ENCODE data around the gene OR8A1. TPM values are rescaled to one million over a fixed set of nuclear protein-coding genes. Genes with fewer than 3 reads are reported as not detected.

OR8A1 gene
- total and polyA plus RNA-seq, 2 experiments from 2014 or later, result not detected

- no peak overlapping the region for H3K4me3 ChIP-seq
- no peaks in the 10 kb centered on the region for H3K9me2 ChIP-seq (replicated peaks; ENCODE audit: insufficient read depth)
- H3K27me3 ChIP-seq, result no peaks in the 10 kb centered on the region
- H3K9me3 ChIP-seq (ENCODE audit: low read depth), result no peaks in the 10 kb centered on the region
- no peak for TF ChIP-seq CTCF (IDR thresholded peaks at IDR 0.05; ENCODE audit: poor library complexity)
- TF ChIP-seq EZH2phosphoT487 (IDR thresholded peaks at IDR 0.05; ENCODE audit: low read depth, severe bottlenecking, unreplicated experiment), result no peak
- H3K79me2 ChIP-seq, result no peaks in the 10 kb centered on the region
- H3K4me1 ChIP-seq (ENCODE audit: insufficient read depth), result no peaks in the 10 kb centered on the region
- H3K4me2 ChIP-seq, result no peak overlapping the region
- no peak overlapping the region for H2AFZ ChIP-seq
- H4K20me1 ChIP-seq (ENCODE audit: insufficient read depth, poor library complexity, severe bottlenecking), result no peaks in the 10 kb centered on the region
- no peaks in the 10 kb centered on the region for H3K36me3 ChIP-seq (replicated peaks; ENCODE audit: insufficient read depth, low read depth)
- DNase-seq (ENCODE audit: low spot score), result peak; percentile 47
- no peak overlapping the region for H3K27ac ChIP-seq
Measured at GRCh38 chr11:124608147-124608546, 38.4 kb downstream of the OR8A1 start.

GRCh38 chr11:124610295-124610694 is 40.5 kb downstream of the OR8A1 start:
- TF ChIP-seq EZH2 (IDR thresholded peaks at IDR 0.05; ENCODE audit: borderline replicate concordance), result no peak
- TF ChIP-seq CTCF (IDR thresholded peaks at IDR 0.05; ENCODE audit: poor library complexity), result no peak
- no peak for TF ChIP-seq EZH2phosphoT487 (IDR thresholded peaks at IDR 0.05; ENCODE audit: low read depth, severe bottlenecking, unreplicated experiment)
- Histone ChIP-seq H3K79me2 (no peaks in the 10 kb centered on the region), H3K9me2 (replicated peaks; ENCODE audit: insufficient read depth) (no peaks in the 10 kb centered on the region), H3K4me2 (no peak overlapping the region), H2AFZ (no peak overlapping the region), H3K27me3 (no peaks in the 10 kb centered on the region), H3K4me1 (ENCODE audit: insufficient read depth) (no peaks in the 10 kb centered on the region), H3K9me3 (ENCODE audit: low read depth) (no peaks in the 10 kb centered on the region), H4K20me1 (ENCODE audit: insufficient read depth, poor library complexity, severe bottlenecking) (no peaks in the 10 kb centered on the region), H3K4me3 (no peak overlapping the region), H3K36me3 (replicated peaks; ENCODE audit: insufficient read depth, low read depth) (no peaks in the 10 kb centered on the region), H3K27ac (no peak overlapping the region)
- DNase-seq (ENCODE audit: low spot score), result no peak
- WGBS (ENCODE audit: low lambda C conversion rate, missing lambda C conversion rate), result 71% methylated on average over 2 of the region's 2 CpGs

GRCh38 chr11:124611064-124611463 is 41.3 kb downstream of the OR8A1 start, which contains the start of gene PANX3:
Gene PANX3 (plus strand): TSS chr11:124611428. CDS start chr11:124611557, 129 bp downstream.
- Histone ChIP-seq H3K9me2 (replicated peaks; ENCODE audit: insufficient read depth) (no peaks in the 10 kb centered on the region), H3K27me3 (no peaks in the 10 kb centered on the region), H2AFZ (no peak within 1 kb of the TSS), H3K79me2 (no peaks in the 10 kb centered on the region), H3K4me3 (no peak within 1 kb of the TSS), H3K27ac (no peak within 1 kb of the TSS), H3K36me3 (replicated peaks; ENCODE audit: insufficient read depth, low read depth) (no peaks in the 10 kb centered on the region), H4K20me1 (ENCODE audit: insufficient read depth, poor library complexity, severe bottlenecking) (no peaks in the 10 kb centered on the region), H3K4me2 (no peak within 1 kb of the TSS), H3K4me1 (ENCODE audit: insufficient read depth) (no peaks in the 10 kb centered on the region), H3K9me3 (ENCODE audit: low read depth) (no peaks in the 10 kb centered on the region)
- DNase-seq (ENCODE audit: low spot score), result no peak
- WGBS (ENCODE audit: low lambda C conversion rate, missing lambda C conversion rate), result 90% methylated on average over 5 of the region's 5 CpGs
- TF ChIP-seq EZH2phosphoT487 (IDR thresholded peaks at IDR 0.05; ENCODE audit: low read depth, severe bottlenecking, unreplicated experiment) (no peak), CTCF (IDR thresholded peaks at IDR 0.05; ENCODE audit: poor library complexity) (no peak), EZH2 (IDR thresholded peaks at IDR 0.05; ENCODE audit: borderline replicate concordance) (no peak)

GRCh38 chr11:124612045-124612444 is 42.2 kb downstream of the OR8A1 start:
- Histone ChIP-seq H3K4me2 (no peak overlapping the region), H3K36me3 (replicated peaks; ENCODE audit: insufficient read depth, low read depth) (no peaks in the 10 kb centered on the region), H3K4me1 (ENCODE audit: insufficient read depth) (no peaks in the 10 kb centered on the region), H3K9me2 (replicated peaks; ENCODE audit: insufficient read depth) (no peaks in the 10 kb centered on the region), H3K27me3 (no peaks in the 10 kb centered on the region), H2AFZ (no peak overlapping the region), H3K9me3 (ENCODE audit: low read depth) (no peaks in the 10 kb centered on the region), H4K20me1 (ENCODE audit: insufficient read depth, poor library complexity, severe bottlenecking) (no peaks in the 10 kb centered on the region), H3K27ac (no peak overlapping the region), H3K79me2 (no peaks in the 10 kb centered on the region), H3K4me3 (no peak overlapping the region)
- DNase-seq (ENCODE audit: low spot score), result no peak
- 78% methylated on average over 3 of the region's 3 CpGs for WGBS (ENCODE audit: low lambda C conversion rate, missing lambda C conversion rate)
- no peak for TF ChIP-seq EZH2phosphoT487 (IDR thresholded peaks at IDR 0.05; ENCODE audit: low read depth, severe bottlenecking, unreplicated experiment)
- TF ChIP-seq CTCF (IDR thresholded peaks at IDR 0.05; ENCODE audit: poor library complexity), result no peak
- TF ChIP-seq EZH2 (IDR thresholded peaks at IDR 0.05; ENCODE audit: borderline replicate concordance), result no peak

All from hepatocyte (in vitro differentiated cells).